ENCODE results near the gene THY1. TPM values are rescaled to one million over a fixed set of nuclear protein-coding genes. Genes with fewer than 3 reads are reported as not detected.

The THY1 gene
- total and polyA plus RNA-seq, 8 donors, result 1.4 to 28.6 (median 4.4) TPM

- Histone ChIP-seq H3K36me3 (no peaks in the 10 kb centered on the region), H3K9me3 (no peaks in the 10 kb centered on the region), H3K4me3 (peak overlapping the region in 2 of 4 donors; percentile 11), H3K27me3 (no peaks in the 10 kb centered on the region), H3K4me1 (peaks cover 19 to 32% (median 30%) of the 10 kb centered on the region in 3 donors), H3K27ac (peak overlapping the region; percentile 74 to 86 (median 80))
- DNase-seq, result peak in 1 of 6 donors; percentile 42
- TF ChIP-seq CTCF (IDR thresholded peaks at IDR 0.05), result no peak
- intact Hi-C loops (cut with DNase I), result no loop called here
- peak in 1 of 4 donors; percentile 9 for ATAC-seq
- WGBS, 2 donors, result 29 to 37% methylated on average over 13 of the region's 13 CpGs
- FAIRE-seq, result no peak
Observed at GRCh38 chr11:119369132-119369925, 53.6 kb downstream of the THY1 start.

GRCh38 chr11:119368121-119369034 lies 54.6 kb downstream of the THY1 start:
- Histone ChIP-seq H3K4me1 (peaks cover 19 to 32% (median 30%) of the 10 kb centered on the region in 3 donors), H3K27ac (peak overlapping the region; percentile 74 to 86 (median 80)), H3K27me3 (no peaks in the 10 kb centered on the region), H3K9me3 (no peaks in the 10 kb centered on the region), H3K36me3 (no peaks in the 10 kb centered on the region), H3K4me3 (peak overlapping the region in 2 of 4 donors; percentile 11)
- peak; percentile 29 for FAIRE-seq
- peak; percentile 75 to 94 (median 82) for DNase-seq
- intact Hi-C loops (cut with DNase I), result no loop called here
- WGBS, 2 donors, result 21 to 27% methylated on average over 17 of the region's 17 CpGs
- no peak for TF ChIP-seq CTCF (IDR thresholded peaks at IDR 0.05)
- peak; percentile 69 to 78 (median 75) for ATAC-seq

- no peaks in the 10 kb centered on the region for H3K27me3 ChIP-seq
- H3K36me3 ChIP-seq, result no peaks in the 10 kb centered on the region
- intact Hi-C loops (cut with DNase I), result no loop called here
- TF ChIP-seq CTCF (IDR thresholded peaks at IDR 0.05), result no peak
- peaks cover 23 to 37% (median 36%) of the 10 kb centered on the region in 3 donors for H3K4me1 ChIP-seq
- no peak for ATAC-seq
- FAIRE-seq, result no peak
- WGBS, 2 donors, result 68 to 70% methylated on average over 9 of the region's 9 CpGs
- peak overlapping the region; percentile 74 to 86 (median 80) for H3K27ac ChIP-seq
- peak in 1 of 6 donors; percentile 43 for DNase-seq
- H3K4me3 ChIP-seq, result no peak overlapping the region
- no peaks in the 10 kb centered on the region for H3K9me3 ChIP-seq
Observed at GRCh38 chr11:119367661-119368120, 55.3 kb downstream of the THY1 start.

Other genes starting within 250 kb of the THY1 start
- 1 to 10 TPM in 2 of 6 donors, under 1 TPM in 3, not detected in 1; 0.38 to 1.6 (median 0.84) TPM for gene NHERF4, start 237.7 kb downstream of the THY1 start, total RNA-seq
- gene NHERF4, start 237.7 kb downstream of the THY1 start, polyA plus RNA-seq, result 1 to 10 TPM; 2.5 to 4.7 TPM
- 1 to 10 TPM; 3.3 to 9.8 (median 4.3) TPM for gene CBL, start 216.8 kb downstream of the THY1 start, total RNA-seq
- 1 to 10 TPM; 2.0 to 2.6 TPM for gene CBL, start 216.8 kb downstream of the THY1 start, polyA plus RNA-seq
- gene MCAM, start 106.0 kb downstream of the THY1 start, total RNA-seq, result 10 to 100 TPM; 11.2 to 46.7 (median 19.6) TPM
- 10 to 100 TPM; 20.3 to 24.0 TPM for gene MCAM, start 106.0 kb downstream of the THY1 start, polyA plus RNA-seq
- 10 to 100 TPM in 2 of 6 donors, 1 to 10 TPM in 4; 5.6 to 11.5 (median 8.5) TPM for gene RNF26, start 88.6 kb downstream of the THY1 start, total RNA-seq
- gene RNF26, start 88.6 kb downstream of the THY1 start, polyA plus RNA-seq, result 1 to 10 TPM; 4.9 to 8.8 TPM
- 10 to 100 TPM in 3 of 6 donors, 1 to 10 TPM in 3; 6.7 to 22.9 (median 10.4) TPM for gene C1QTNF5, start 82.3 kb downstream of the THY1 start, total RNA-seq
- 10 to 100 TPM; 22.2 to 27.9 TPM for gene C1QTNF5, start 82.3 kb downstream of the THY1 start, polyA plus RNA-seq
- not detected for gene MFRP, start 76.5 kb downstream of the THY1 start, total RNA-seq
- gene MFRP, start 76.5 kb downstream of the THY1 start, polyA plus RNA-seq, result not detected
- gene USP2, start 41.5 kb downstream of the THY1 start, total RNA-seq, result 1 to 10 TPM; 4.4 to 9.1 (median 6.6) TPM
- 10 to 100 TPM in 1 of 2 donors, 1 to 10 TPM in 1; 5.9 to 15.4 TPM for gene USP2, start 41.5 kb downstream of the THY1 start, polyA plus RNA-seq

Measured in pancreas (tissue), 10 donors.